Measurements from ENCODE around the gene EMILIN2. TPM values are rescaled to one million over a fixed set of nuclear protein-coding genes. Genes with fewer than 3 reads are reported as not detected.
"Not testable (repeated sequence)": the region's sequence is repeated elsewhere in the genome, so short reads cannot be mapped to it uniquely, and the experiment has no call there.

The EMILIN2 gene
- total RNA-seq = 10 to 100 TPM; 13.0 to 24.4 TPM

- Mint-ChIP-seq H3K9me3 (no peaks in the 10 kb centered on the region), H3K36me3 (peaks cover 6 to 15% of the 10 kb centered on the region in 2 donors), H3K27ac (peak within 1 kb of the TSS; percentile 57 to 78)
- ATAC-seq = peak; percentile 47 to 53
- DNase-seq (ENCODE audit: low spot score in 2 of 2) = peak in 1 of 2 donors; percentile 48
Measured at GRCh38 chr18:2846636-2847316, at the start of gene EMILIN2. Gene EMILIN2 (plus strand): TSS chr18:2847006. CDS start chr18:2847189, 183 bp downstream.

GRCh38 chr18:2797951-2798350 is 48.9 kb upstream of the EMILIN2 start:
- ATAC-seq = no peak
- Mint-ChIP-seq H3K9me3 (no peaks in the 10 kb centered on the region), H3K36me3 (peaks cover 14 to 15% of the 10 kb centered on the region in 2 donors), H3K27ac (no peak overlapping the region)
- no peak for DNase-seq (ENCODE audit: low spot score in 2 of 2)

DNA sequence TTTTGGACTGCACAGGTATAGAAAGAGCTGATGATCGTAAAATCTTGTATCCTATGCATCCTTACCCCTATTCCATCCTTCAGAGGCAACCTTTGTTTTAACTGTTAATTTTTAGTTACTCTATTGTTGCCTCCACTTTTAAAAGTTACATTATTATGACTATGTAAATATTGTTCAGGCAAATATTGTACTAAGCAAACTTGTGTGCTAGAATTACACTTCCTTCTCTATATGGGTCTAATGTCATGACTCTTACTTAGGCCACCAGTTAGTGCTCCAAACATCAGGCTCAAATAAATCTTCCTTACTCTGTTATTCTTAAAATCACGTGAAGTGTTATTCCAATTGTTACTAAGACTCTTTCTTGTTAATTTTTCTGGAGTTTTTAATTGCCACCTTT is 47.4 kb upstream of the EMILIN2 start:
- no peak for ATAC-seq
- peak overlapping the region in 1 of 2 donors; percentile 9 for H3K27ac Mint-ChIP-seq

DNA sequence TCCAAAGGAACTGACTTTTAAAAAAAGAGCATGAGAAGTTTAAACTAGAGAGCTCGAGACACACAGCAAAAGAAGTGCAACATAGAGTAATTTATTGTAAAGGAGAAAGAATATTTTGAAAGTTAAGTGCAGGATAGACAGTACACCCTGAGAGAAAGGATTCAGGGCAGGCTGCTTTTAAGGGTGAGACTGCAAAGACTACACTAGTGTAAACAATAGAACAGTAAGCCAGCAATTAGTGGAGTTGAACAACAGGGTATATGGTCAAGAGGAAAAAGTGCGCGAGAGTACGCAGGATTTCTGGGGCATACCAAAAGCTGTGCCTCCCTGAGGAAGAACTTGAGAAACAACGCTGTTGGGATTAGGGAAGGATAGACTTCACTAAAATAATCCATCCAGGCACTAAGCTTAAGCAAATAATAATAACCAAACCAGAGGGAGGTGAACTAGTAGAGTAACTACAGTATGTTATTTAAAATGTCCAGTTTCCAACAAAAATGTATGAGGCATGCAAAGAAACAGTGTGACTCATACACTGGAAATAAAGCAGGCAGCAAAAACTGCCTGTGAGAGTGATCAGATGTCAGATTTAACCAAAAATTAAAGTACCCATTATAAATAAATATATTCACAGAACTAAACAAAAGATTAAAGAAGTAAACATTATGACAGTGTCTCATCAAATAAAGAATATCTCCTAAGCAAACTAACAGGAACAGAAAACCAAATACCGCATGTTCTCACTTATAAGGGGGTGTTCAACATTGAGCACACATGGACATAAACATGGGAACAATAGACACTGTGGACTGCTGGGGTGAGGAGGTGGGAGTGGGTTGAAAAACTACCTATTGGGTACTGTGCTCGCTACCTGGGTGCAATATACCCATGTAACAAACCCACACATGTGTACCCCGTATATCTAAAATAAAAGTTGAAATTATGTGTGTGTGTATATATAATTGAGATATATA is 40.5 kb upstream of the EMILIN2 start:
- H3K27ac Mint-ChIP-seq = peak overlapping the region in 1 of 2 donors; percentile 38
- H3K36me3 Mint-ChIP-seq = peaks cover 8 to 15% of the 10 kb centered on the region in 2 donors
- DNase-seq (ENCODE audit: low spot score in 2 of 2) (no peak), ATAC-seq (no peak)
- H3K9me3 Mint-ChIP-seq = peaks cover 11 to 18% of the 10 kb centered on the region in 2 donors

More for the DNA sequence above, 47.4 kb upstream of the EMILIN2 start:
- no peak for DNase-seq (ENCODE audit: low spot score in 2 of 2)
- Mint-ChIP-seq H3K9me3 (no peaks in the 10 kb centered on the region), H3K36me3 (peaks cover 14% of the 10 kb centered on the region in 2 donors)

DNA sequence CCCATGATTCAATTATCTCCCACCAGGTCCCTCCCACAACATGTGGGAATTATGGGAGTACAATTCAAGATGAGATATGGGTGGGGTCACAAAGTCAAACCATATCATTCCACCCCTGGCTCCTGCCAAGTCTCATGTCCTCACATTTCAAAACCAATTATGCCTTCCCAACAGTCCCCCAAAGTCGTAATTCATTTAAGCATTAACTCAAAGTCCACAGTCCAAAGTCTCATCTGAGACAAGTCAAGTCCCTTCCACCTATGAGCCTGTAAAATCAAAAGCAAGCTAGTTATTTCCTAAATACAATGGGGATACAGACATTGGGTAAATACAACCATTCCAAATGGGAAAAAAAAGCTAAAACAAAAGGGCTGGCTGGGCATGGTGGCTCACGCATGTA is 38.2 kb upstream of the EMILIN2 start:
- DNase-seq (ENCODE audit: low spot score in 2 of 2); ATAC-seq: not testable (repeated sequence)
- Mint-ChIP-seq H3K9me3 (peaks cover 22 to 33% of the 10 kb centered on the region in 2 donors), H3K27ac (peak overlapping the region in 1 of 2 donors; percentile 31), H3K36me3 (peaks cover 8 to 23% of the 10 kb centered on the region in 2 donors)

- Mint-ChIP-seq H3K9me3 (peaks cover 27 to 38% of the 10 kb centered on the region in 2 donors), H3K36me3 (peaks cover 8 to 30% of the 10 kb centered on the region in 2 donors)
- DNase-seq (ENCODE audit: low spot score in 2 of 2); H3K27ac Mint-ChIP-seq: not testable (repeated sequence)
- ATAC-seq = peak in 1 of 2 donors; percentile 23
Measured at GRCh38 chr18:2809666-2810183, 37.1 kb upstream of the EMILIN2 start.

DNA sequence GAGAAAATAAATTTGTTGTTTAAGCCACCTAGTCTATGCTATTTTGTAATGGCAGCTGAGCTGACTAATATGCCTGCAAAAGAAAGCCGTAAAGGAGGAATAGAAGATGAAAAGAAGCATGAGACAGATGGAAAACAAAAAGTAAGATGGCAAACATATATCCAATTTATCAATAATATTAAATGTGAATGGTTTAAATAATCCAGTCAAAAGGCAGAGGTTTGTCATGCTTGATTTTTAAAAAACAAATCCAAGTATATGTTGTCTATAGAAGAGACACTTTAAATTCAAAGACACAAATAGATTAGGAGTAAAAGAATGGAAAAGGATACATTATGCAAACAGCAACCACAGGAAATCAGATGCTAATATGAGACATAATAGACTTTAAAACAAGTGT is 35.4 kb upstream of the EMILIN2 start:
- peaks cover 8 to 30% of the 10 kb centered on the region in 2 donors for H3K36me3 Mint-ChIP-seq
- DNase-seq (ENCODE audit: low spot score in 2 of 2) (no peak), ATAC-seq (no peak)
- peaks cover 34 to 42% of the 10 kb centered on the region in 2 donors for H3K9me3 Mint-ChIP-seq
- H3K27ac Mint-ChIP-seq = no peak overlapping the region

DNA sequence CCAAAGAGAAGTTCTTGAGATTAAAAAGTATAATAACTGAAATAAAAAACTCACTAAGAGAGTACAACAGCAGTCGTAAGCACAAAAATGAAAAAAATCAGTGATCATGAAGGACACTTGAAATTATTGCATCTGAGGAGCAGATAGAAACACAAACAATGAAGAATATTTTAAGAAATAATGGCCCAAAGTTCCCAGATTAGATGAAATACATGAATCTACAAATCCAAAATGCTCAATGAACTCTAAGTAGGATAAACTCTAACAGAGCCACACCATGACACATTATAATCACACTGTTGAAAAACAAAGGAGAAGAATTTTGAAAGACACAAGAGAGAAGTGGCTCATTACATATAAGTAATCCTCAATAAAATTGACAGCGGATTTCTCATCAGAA is 31.9 kb upstream of the EMILIN2 start:
- no peak overlapping the region for H3K27ac Mint-ChIP-seq
- peaks cover 30 to 34% of the 10 kb centered on the region in 2 donors for H3K9me3 Mint-ChIP-seq
- peaks cover 8 to 30% of the 10 kb centered on the region in 2 donors for H3K36me3 Mint-ChIP-seq
- ATAC-seq = no peak
- no peak for DNase-seq (ENCODE audit: low spot score in 2 of 2)

DNA sequence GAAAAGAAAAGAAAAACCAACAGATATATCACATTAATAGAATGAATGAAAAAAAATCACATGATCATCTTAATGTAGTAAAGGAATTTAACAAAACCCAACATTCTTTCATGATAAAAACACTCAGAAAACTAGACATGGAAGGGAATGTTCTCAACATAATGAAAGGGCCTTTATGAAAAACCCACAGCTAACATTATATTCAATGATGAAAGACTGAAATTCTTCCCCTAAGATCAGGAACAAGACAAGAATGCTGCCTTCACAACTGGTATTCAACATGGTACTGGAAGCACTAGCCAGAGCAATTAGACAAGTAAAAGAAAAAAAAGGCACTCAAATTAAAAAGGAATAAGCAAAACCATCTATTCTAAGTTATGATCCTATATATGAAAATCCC is 28.5 kb upstream of the EMILIN2 start:
- peaks cover 11 to 13% of the 10 kb centered on the region in 2 donors for H3K9me3 Mint-ChIP-seq
- H3K27ac Mint-ChIP-seq = no peak overlapping the region
- peaks cover 0 to 7% of the 10 kb centered on the region in 2 donors for H3K36me3 Mint-ChIP-seq
- ATAC-seq (no peak), DNase-seq (ENCODE audit: low spot score in 2 of 2) (no peak)

DNA sequence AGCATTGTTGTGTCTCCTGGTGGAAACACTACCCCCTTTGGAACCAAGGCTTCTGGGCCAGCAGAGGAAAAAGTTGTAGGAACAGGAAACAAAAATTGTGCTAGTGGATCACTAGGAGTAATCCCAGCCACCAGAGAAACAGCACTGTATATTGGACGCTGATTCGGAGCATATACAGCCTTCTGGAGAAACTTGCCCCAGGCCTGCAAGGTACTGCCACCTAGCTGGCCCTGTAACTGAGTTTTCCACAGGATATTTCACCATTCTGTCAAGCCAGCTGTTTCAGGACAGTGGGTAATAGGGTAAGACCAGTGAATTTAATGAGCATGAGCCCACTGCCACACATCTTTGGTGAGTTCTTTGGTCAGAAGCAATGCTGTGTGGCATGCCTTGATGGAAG is 25.1 kb upstream of the EMILIN2 start:
- H3K27ac Mint-ChIP-seq = no peak overlapping the region
- DNase-seq (ENCODE audit: low spot score in 2 of 2) = no peak
- ATAC-seq = no peak
- no peaks in the 10 kb centered on the region for H3K36me3 Mint-ChIP-seq
- no peaks in the 10 kb centered on the region for H3K9me3 Mint-ChIP-seq

GRCh38 chr18:2822213-2822921 is 24.4 kb upstream of the EMILIN2 start:
- DNase-seq (ENCODE audit: low spot score in 2 of 2) (no peak), ATAC-seq (no peak)
- no peaks in the 10 kb centered on the region for H3K9me3 Mint-ChIP-seq
- H3K36me3 Mint-ChIP-seq = no peaks in the 10 kb centered on the region
- H3K27ac Mint-ChIP-seq = no peak overlapping the region

DNA sequence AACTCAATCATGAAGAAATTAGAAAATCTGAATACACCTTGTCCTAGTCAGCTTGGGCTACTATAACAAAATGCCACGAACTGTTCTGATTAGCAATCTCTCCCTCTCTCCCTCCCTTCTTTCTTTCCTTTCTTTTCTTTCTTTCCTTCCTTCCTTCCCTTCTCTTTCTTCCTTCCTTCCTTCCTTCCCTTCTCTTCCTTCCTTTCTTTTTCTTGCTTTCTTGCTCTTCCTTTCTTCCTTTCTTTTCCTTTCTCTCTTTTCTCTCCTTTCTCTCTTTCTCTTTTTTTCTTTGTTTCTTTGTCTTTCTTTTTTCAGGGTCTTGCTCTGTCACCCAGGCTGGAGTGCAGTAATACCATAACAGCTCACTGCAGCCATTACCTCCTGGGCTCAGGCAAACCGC is 23.6 kb upstream of the EMILIN2 start:
- H3K27ac Mint-ChIP-seq = no peak overlapping the region
- no peaks in the 10 kb centered on the region for H3K36me3 Mint-ChIP-seq
- no peak for DNase-seq (ENCODE audit: low spot score in 2 of 2)
- no peaks in the 10 kb centered on the region for H3K9me3 Mint-ChIP-seq
- no peak for ATAC-seq

DNA sequence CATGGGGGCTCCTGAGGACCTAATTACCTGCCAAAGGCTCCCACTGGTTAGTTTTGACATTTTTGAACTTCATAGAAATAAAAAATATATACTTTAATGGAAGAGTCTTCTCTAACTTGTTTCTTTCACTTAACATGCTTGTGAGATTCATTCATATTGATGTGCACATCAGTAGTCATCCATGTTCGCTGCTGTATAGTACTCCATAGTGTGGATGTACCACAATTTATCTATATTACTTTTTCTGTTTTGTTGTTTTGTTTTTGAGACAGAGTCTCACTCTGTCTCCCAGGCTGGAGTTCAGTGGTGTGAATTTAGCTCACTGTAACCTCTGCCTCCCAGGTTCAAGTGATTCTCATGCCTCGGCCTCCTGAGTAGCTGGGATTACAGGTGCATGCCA is 22.8 kb upstream of the EMILIN2 start:
- H3K9me3 Mint-ChIP-seq = no peaks in the 10 kb centered on the region
- ATAC-seq (no peak), DNase-seq (ENCODE audit: low spot score in 2 of 2) (no peak)
- no peak overlapping the region for H3K27ac Mint-ChIP-seq
- no peaks in the 10 kb centered on the region for H3K36me3 Mint-ChIP-seq

DNA sequence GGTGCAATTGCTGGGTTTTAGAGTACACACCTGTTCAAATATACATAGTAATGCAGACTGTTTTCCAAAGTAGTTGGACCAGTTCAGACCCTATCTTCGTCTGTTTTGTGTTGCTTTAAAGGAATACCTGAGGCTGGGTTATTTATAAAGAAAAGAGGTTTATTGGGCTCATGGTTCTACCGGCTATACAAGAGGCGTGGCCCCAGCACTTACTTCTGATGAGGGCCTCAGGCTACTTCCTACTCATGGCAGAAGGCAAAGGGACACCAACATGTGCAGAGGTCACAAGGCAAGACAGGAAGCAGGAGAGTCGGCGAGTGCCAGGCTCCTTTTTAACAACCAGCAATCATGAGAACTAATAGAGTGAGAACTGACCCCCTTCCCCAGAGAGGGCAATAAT is 21.9 kb upstream of the EMILIN2 start:
- Mint-ChIP-seq H3K9me3 (no peaks in the 10 kb centered on the region), H3K36me3 (no peaks in the 10 kb centered on the region), H3K27ac (no peak overlapping the region)
- no peak for DNase-seq (ENCODE audit: low spot score in 2 of 2)
- ATAC-seq = no peak

- no peak overlapping the region for H3K27ac Mint-ChIP-seq
- H3K36me3 Mint-ChIP-seq = no peaks in the 10 kb centered on the region
- no peaks in the 10 kb centered on the region for H3K9me3 Mint-ChIP-seq
- DNase-seq (ENCODE audit: low spot score in 2 of 2) (no peak), ATAC-seq (no peak)
Measured at GRCh38 chr18:2825613-2826175, 21.1 kb upstream of the EMILIN2 start.

- Mint-ChIP-seq H3K9me3 (no peaks in the 10 kb centered on the region), H3K27ac (no peak overlapping the region), H3K36me3 (no peaks in the 10 kb centered on the region)
- ATAC-seq (no peak), DNase-seq (ENCODE audit: low spot score in 2 of 2) (no peak)
Measured at GRCh38 chr18:2826581-2826980, 20.2 kb upstream of the EMILIN2 start.
